Calu3 (cell line): ENCODE measurements around the gene PIK3C3. TPM values are rescaled to one million over a fixed set of nuclear protein-coding genes. Genes with fewer than 3 reads are reported as not detected.

ENCODE experiments used
- BruUV-seq: library from RNA; stranded (reverse); fragments of 400-500 nt; replicated peaks from 2 replicates; lab custom pipeline; 2021; lab: Mats Ljungman, UMichigan
- CTCF ChIA-PET: fragments of 300-600 bp; sonication (Branson Sonifier 250); formaldehyde crosslinking; loops from one replicate; lab custom pipeline; 2022; ENCODE audit warnings: antibody characterized with exemption; lab: Charles Lee
- DNase-seq: peaks from one replicate; pipeline ENCODE4 v3.0.0; 2022
- H3K27ac Mint-ChIP-seq: one replicate; pipeline ENCODE4 v1.8.0; 2022; ENCODE audit warnings: mixed read lengths; ENCODE audit not compliant: unreplicated experiment
- H3K27me3 Mint-ChIP-seq: one replicate; pipeline ENCODE4 v1.8.0; 2022; ENCODE audit warnings: mixed read lengths; ENCODE audit not compliant: unreplicated experiment
- H3K36me3 Mint-ChIP-seq: one replicate; pipeline ENCODE4 v1.8.0; 2022; ENCODE audit warnings: mild to moderate bottlenecking, moderate library complexity, mixed read lengths; ENCODE audit not compliant: insufficient read depth, unreplicated experiment
- H3K4me1 Mint-ChIP-seq: one replicate; pipeline ENCODE4 v1.8.0; 2022; ENCODE audit warnings: mild to moderate bottlenecking, low read depth, mixed read lengths; ENCODE audit not compliant: unreplicated experiment
- H3K4me3 Mint-ChIP-seq: one replicate; pipeline ENCODE4 v1.8.0; 2022; ENCODE audit warnings: mild to moderate bottlenecking, low read depth, moderate library complexity, mixed read lengths; ENCODE audit not compliant: unreplicated experiment
- H3K9me3 Mint-ChIP-seq: one replicate; pipeline ENCODE4 v1.8.0; 2022; ENCODE audit warnings: low read depth, mixed read lengths; ENCODE audit not compliant: unreplicated experiment
- CTCF ChIP-seq: fragments of 200-600 bp; IDR thresholded peaks from one replicate; pipeline ENCODE4 v1.8.0; 2022; ENCODE audit warnings: antibody characterized with exemption; ENCODE audit not compliant: unreplicated experiment
- intact Hi-C: fragments of 100-400 bp; cut with micrococcal nuclease; formaldehyde crosslinking; loops from one replicate; pipeline ENCODE4 v1.10.0; 2022; ENCODE audit not compliant: unreplicated experiment
- total RNA-seq: library from RNA; stranded (reverse); gene quantifications from 2 replicates; pipeline ENCODE4 v1.2.3, GENCODE V29; 2022

The PIK3C3 gene
- total RNA-seq, 1 experiment from 2014 or later: 32.9 TPM

GRCh38 chr18:41965634-41966255, 10.7 kb downstream of the PIK3C3 start:
- Mint-ChIP-seq H3K27ac (no peak overlapping the region), H3K4me1 (no peaks in the 10 kb centered on the region), H3K36me3 (peaks cover 10% of the 10 kb centered on the region), H3K4me3 (no peak overlapping the region), H3K27me3 (no peaks in the 10 kb centered on the region), H3K9me3 (no peaks in the 10 kb centered on the region)
- BruUV-seq: no TSS peak
- CTCF ChIA-PET: no interaction called here
- intact Hi-C loops: no loop called here
- TF ChIP-seq CTCF: no peak
- no peak for DNase-seq

- Mint-ChIP-seq H3K4me3 (no peak overlapping the region), H3K27ac (no peak overlapping the region), H3K4me1 (no peaks in the 10 kb centered on the region), H3K36me3 (peaks cover 8% of the 10 kb centered on the region), H3K9me3 (no peaks in the 10 kb centered on the region), H3K27me3 (no peaks in the 10 kb centered on the region)
- TF ChIP-seq CTCF: no peak
- CTCF ChIA-PET: no interaction called here
- BruUV-seq: no TSS peak
- intact Hi-C loops: no loop called here
- DNase-seq: no peak
Observed at GRCh38 chr18:41966943-41967342, 11.9 kb downstream of the PIK3C3 start.

GRCh38 chr18:41967680-41968079, 12.6 kb downstream of the PIK3C3 start:
- H3K4me3 Mint-ChIP-seq: no peak overlapping the region
- no peaks in the 10 kb centered on the region for H3K4me1 Mint-ChIP-seq
- H3K27me3 Mint-ChIP-seq: no peaks in the 10 kb centered on the region
- TF ChIP-seq CTCF: no peak
- H3K9me3 Mint-ChIP-seq: no peaks in the 10 kb centered on the region
- peaks cover 8% of the 10 kb centered on the region for H3K36me3 Mint-ChIP-seq
- no peak overlapping the region for H3K27ac Mint-ChIP-seq
- DNase-seq: no peak
- CTCF ChIA-PET: no interaction called here
- intact Hi-C loops: no loop called here
- BruUV-seq: no TSS peak

- H3K9me3 Mint-ChIP-seq: no peaks in the 10 kb centered on the region
- no TSS peak for BruUV-seq
- no peak overlapping the region for H3K4me3 Mint-ChIP-seq
- no peak for TF ChIP-seq CTCF
- CTCF ChIA-PET: no interaction called here
- DNase-seq: no peak
- no peak overlapping the region for H3K27ac Mint-ChIP-seq
- intact Hi-C loops: no loop called here
- no peaks in the 10 kb centered on the region for H3K4me1 Mint-ChIP-seq
- H3K27me3 Mint-ChIP-seq: no peaks in the 10 kb centered on the region
- peaks cover 8% of the 10 kb centered on the region for H3K36me3 Mint-ChIP-seq
Observed at GRCh38 chr18:41969881-41970280, 14.8 kb downstream of the PIK3C3 start.
